GM19372 (cell line): Measurements from ENCODE around the gene UCP2.

ENCODE experiments used
- ATAC-seq: cut with Tn5 transposase; IDR thresholded peaks from one replicate; pipeline ENCODE4 v1.9.1; 2021; ENCODE audit warnings: mild to moderate bottlenecking, low read depth, moderate library complexity; ENCODE audit not compliant: unreplicated experiment

UCP2 gene

GRCh38 chr11:74010306-74011300 is 28.0 kb upstream of the UCP2 start:
- ATAC-seq: no peak

GRCh38 chr11:74009675-74010305 is 27.1 kb upstream of the UCP2 start:
- ATAC-seq: no peak

- ATAC-seq: no peak
Measured at GRCh38 chr11:74009230-74009547, 26.5 kb upstream of the UCP2 start.

GRCh38 chr11:74008373-74009229 is 26.0 kb upstream of the UCP2 start, which contains the start of gene UCP3:
TSS of gene UCP3 (minus strand) at chr11:74009085. CDS start at chr11:74007042, 2,043 bp downstream.
- ATAC-seq: no peak

GRCh38 chr11:74007691-74008372 is 25.2 kb upstream of the UCP2 start:
- no peak for ATAC-seq

GRCh38 chr11:74006743-74007304 is 24.2 kb upstream of the UCP2 start:
- ATAC-seq: no peak

- ATAC-seq: no peak
Measured at GRCh38 chr11:74005721-74006517, 23.3 kb upstream of the UCP2 start.

GRCh38 chr11:74004759-74005615 is 22.3 kb upstream of the UCP2 start:
- ATAC-seq: no peak

GRCh38 chr11:74004046-74004695 is 21.5 kb upstream of the UCP2 start:
- ATAC-seq: no peak

- ATAC-seq: no peak
Measured at GRCh38 chr11:74002832-74003231, 20.2 kb upstream of the UCP2 start.

- ATAC-seq: no peak
Measured at GRCh38 chr11:74001822-74002286, 19.2 kb upstream of the UCP2 start.

- ATAC-seq: no peak
Measured at GRCh38 chr11:74000307-74001133, 17.9 kb upstream of the UCP2 start.

- ATAC-seq: no peak
Measured at GRCh38 chr11:73999581-74000306, 17.1 kb upstream of the UCP2 start.

- ATAC-seq: no peak
Measured at GRCh38 chr11:73998846-73999575, 16.4 kb upstream of the UCP2 start.

- no peak for ATAC-seq
Measured at GRCh38 chr11:73997120-73997770, 14.6 kb upstream of the UCP2 start.
